HG03442 (cell line): Measurements from ENCODE around the gene LRPPRC.

Source experiments
- ATAC-seq: cut with Tn5 transposase; IDR thresholded peaks from one replicate; pipeline ENCODE4 v1.9.1; 2021; ENCODE audit warnings: mild to moderate bottlenecking, moderate library complexity; ENCODE audit not compliant: unreplicated experiment

LRPPRC gene

GRCh38 chr2:43984533-43984932 lies 11.3 kb downstream of the LRPPRC start:
- ATAC-seq, result no peak

DNA sequence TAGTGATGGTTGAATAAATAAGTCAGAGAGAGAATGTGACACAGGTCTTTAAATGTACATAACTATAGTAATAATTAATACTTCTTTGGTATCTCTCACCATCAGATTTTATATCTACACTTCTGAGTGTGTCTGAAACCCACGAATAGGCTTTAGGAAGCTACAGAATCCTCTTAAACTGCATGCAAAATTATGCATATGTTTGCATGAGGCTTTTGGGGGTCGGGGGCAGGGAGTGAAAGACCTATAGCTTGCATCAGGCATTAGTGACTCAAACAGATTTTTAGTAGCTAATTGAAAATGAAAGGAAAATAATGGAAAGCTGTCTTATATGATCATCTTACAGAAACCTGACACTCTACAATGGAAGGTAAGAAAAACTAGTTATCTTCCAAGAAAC lies 14.9 kb downstream of the LRPPRC start:
- no peak for ATAC-seq

DNA sequence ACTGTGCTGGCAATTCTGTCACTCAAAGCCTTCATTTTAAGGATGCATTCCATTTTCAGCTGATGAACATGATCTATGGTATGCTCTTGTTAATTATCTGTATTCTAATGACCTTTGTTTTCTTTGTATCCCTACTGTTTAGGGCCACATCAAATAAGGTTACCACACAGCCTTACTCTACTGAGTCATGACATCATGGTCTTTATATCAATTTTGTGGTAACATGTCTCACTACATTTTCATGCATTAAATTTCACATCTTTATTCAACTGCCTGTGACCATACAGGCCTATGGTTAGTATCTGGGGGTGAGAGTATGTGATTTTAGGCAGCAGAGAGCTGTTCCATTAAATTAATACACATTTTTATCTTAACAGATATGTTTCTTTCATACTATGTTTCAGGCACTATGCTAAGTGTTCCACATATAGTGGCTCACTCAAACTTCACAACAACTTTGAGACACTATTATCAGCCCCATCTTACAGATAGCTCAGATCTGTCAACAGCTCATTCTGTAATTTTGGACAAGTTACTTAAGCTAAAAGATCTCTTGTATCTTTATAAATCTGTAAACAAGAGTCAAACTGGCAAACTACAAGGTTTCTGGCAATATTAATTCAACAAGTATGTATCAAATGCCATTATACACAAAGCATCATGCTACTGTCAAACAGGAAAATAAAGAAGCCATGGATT lies 18.0 kb downstream of the LRPPRC start:
- no peak for ATAC-seq

GRCh38 chr2:43960921-43961320 lies 34.9 kb downstream of the LRPPRC start:
- no peak for ATAC-seq

DNA sequence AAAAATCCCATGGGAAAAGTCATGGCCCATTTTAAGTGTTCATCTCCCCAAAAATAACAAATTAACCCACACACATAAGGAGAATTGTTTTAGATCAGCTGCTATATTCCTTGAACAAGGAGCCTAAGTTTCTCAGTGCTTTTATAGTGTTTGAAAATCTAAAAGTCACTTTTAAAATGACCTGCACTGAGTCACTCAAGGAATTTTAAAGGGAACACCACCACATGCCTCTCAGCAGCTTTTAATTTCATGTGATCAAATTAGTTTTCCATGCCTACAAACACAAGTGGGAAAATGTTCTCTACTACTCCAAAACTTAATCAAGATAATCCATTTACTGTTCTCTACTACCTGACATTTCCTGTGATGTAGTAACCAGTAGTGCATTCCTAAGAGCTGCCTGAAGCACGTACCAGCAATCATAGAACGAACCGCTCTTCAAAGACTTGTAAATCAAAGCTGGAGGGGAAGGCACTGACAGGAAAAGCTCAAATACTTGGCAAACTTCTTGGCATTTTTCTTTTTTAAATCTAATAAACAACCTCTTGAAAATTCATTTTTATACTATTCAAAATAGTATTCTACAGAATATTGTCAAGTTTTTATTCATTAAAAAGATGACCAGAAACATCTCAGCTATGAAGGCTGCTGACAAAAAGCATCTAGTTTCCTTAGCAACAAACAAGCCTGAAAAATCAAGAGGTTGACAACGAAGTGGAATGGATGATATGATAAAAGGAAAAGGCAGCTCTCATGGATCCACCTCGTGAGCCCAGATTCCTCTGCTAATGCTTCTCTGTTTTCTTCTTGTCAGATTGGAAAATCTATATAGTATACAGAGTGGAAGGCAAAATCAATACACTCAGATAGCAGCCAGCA lies 37.2 kb downstream of the LRPPRC start:
- no peak for ATAC-seq

DNA sequence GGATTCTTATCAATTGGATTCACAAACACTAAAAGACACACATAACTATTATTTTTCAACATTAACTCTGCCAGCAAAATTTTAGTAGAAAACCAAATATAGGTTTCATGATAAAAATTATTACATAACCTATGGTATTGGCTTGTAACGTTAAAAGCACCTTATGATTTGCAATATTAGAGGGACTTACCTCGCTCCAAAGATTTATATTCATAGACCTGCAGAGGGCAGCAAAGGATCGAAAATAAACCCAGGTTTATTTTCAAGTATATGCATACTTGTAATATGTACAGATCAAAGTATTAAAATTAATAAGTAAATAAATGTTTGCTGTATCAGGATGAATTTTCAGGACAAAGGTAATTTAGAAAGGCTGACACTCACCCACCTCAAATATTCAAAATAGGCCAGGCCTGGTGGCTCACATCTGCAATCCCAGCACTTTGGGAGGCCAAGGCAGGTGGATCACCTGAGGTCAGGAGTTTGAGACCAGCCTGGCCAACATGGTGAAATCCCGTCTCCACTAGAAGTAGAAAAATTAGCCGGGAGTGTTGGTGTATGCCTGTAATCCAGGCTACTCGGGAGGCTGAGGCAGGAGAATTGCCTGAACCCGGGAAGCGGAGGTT lies 45.3 kb downstream of the LRPPRC start:
- ATAC-seq, result no peak

DNA sequence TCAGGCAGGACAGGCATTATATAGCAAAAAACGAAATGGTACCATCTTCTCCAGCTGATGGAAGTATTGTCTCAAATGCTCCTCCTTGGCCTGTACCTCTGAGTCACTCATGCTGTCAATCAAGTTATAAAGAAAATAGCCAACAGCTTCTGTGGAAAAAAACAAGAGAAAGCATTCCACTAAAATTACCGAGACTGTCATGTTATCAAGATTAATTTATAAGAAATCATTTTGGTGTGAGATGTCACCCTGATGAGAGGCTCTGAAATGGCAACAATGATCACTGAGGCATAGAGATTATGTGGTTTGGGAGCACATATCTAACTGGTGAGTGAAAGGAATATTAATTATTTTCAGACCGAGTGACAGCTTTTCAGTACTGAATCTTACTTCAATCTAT lies 47.4 kb downstream of the LRPPRC start:
- no peak for ATAC-seq

GRCh38 chr2:43946685-43947084 lies 49.1 kb downstream of the LRPPRC start:
- ATAC-seq, result no peak

GRCh38 chr2:43945439-43945838 lies 50.4 kb downstream of the LRPPRC start:
- no peak for ATAC-seq

- no peak for ATAC-seq
Observed at GRCh38 chr2:43944915-43945314, 50.9 kb downstream of the LRPPRC start.

DNA sequence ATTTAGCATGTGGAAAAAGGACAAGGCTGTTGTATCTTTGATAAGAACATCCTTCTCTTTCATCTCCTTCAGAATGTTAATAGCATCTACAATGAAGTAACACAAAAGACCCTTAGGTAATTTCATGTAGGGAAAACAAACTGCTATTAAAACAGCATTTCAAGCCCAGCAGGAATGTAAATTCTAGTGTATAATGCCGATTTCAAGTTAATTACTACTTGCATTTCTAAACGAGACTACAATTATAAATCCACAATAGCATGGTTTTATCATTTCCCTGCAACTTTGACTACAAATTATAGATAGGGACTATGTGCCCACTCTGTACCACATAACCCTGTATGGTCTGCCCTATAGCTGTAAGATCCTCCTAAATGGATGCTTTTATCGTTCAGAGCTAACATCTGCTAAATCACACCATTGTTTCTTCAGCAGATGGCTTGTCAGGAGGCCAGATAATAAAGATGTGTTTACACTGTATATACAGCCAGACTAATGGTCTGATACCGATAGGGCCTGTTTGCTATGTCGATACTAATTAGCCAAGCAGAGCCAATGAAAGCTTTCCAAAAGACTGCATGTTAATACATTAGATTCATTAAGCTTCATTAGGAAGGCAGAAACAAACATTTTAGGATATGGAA lies 51.9 kb downstream of the LRPPRC start:
- ATAC-seq, result no peak

DNA sequence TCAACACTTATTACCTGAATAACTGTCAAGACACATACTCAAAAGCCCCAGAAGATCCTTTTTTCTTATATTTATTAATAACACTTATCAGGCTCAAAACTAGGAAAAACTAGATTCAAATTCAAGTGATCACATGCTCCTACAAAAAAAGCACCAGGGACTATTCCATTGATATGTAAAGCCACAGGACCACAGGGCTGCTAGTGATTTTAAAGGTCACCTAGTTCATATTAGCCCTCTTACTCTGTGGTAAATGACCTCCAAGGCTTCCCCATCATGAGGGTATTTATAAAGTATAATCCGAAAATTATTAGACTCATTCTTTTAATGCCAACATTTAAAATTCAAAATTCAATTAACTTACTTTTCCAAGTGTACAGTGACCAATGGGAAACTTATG lies 52.5 kb downstream of the LRPPRC start:
- ATAC-seq, result no peak

DNA sequence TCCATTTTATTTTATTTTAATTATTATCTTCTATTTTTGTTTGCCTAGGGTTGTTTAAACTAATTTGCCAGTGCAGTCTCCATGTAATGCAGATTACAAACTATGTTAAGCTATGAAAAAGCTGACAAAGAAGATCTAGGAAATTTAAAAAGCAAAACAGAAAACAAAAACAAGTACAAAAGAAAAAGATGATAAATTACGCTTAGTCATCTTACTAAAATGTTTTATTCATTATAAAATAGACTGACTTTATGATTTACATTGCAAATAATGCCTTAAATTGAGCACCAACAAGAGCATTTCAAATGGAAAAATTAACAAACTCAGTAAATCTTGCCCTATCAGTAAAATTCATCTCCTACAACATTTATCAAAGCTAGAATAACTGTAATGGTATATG lies 52.9 kb downstream of the LRPPRC start:
- no peak for ATAC-seq

DNA sequence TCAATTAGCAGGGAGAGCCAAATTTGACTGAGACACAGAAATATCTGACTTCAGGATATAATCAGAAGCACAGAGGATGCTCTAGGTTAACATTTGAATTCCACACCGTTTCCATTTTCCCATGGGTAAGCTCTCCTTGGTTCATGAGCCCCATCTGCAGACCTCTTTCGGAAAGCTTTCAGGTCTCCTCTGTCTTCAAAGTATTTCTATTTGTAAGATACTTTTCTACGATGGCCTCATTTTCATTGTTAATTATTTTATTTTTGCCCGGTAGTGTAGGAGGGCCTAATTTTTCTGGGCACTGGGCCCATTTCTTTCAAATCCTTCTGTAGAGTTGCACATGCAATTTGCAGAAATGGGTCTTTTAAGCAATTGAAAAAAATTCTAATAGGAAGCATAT lies 53.8 kb downstream of the LRPPRC start:
- no peak for ATAC-seq

- no peak for ATAC-seq
Observed at GRCh38 chr2:43941359-43941758, 54.4 kb downstream of the LRPPRC start.

- ATAC-seq, result no peak
Observed at GRCh38 chr2:43939695-43940256, 56.0 kb downstream of the LRPPRC start.

DNA sequence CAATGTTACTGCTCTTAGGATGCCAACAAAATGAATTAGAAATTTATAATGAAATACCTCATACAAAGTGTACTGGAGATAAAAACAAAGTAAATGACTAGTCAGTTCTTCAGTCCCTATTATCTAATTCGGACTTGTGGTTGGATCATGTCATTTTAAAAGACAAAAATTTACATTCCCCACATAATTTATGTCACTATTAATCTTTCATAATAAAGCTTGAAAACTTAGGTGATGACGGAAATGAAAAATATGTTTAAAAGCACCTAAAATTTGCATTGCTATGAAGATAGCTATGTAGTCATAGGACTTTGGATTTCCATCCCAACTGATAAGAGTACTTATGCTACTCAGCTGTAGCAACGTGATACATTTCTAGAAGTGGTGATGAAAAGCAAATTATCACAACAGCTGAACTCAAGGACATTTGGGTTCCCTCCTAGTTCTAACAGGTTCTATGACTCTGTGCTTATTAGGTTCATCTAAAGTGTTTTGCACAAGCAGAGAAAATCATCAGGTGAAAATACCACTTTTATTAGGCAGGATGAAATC lies 58.4 kb downstream of the LRPPRC start:
- no peak for ATAC-seq

GRCh38 chr2:43934567-43934966 lies 61.2 kb downstream of the LRPPRC start:
- ATAC-seq, result no peak

DNA sequence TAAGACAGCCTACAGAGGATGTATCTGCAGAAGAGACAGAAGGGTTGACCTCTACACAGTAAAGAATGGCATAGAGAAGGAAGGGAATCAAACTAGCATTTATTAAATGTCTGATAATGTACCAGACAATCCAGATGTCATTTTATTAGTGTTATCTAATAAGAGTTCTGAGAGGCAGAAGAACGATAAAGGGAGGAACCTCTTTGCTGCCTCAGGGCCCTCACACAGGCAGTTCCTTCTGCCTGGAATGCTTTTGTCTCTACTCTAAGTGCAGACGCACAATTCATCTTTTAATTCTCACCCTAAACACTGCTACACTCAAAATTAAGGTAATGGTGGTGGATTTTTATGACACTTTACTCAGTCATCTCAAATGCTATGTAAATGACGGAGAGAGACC lies 64.5 kb downstream of the LRPPRC start:
- no peak for ATAC-seq

GRCh38 chr2:43927442-43927841 lies 68.3 kb downstream of the LRPPRC start:
- no peak for ATAC-seq

DNA sequence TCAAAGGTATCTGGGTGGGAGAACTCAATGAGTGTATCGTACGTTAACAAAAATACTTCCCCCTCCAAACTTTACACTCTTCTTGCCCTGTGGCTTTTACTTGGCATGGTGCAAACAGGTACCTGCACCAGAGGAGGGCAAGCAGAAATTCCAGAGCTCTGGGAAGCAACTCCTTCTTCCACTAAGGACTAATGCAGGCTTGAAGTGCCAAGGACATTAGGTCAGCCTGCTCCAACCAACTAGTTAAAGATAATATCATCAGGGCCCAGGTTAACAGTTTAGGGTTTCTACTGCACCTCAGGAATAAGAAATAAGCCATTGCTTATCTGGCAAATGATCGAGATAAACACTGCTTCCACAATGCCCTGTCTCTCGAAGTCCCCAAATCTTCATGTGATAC lies 70.4 kb downstream of the LRPPRC start:
- no peak for ATAC-seq
